H1 (cell line): ENCODE measurements around the gene CSF2. TPM values are rescaled to one million over a fixed set of nuclear protein-coding genes. Genes with fewer than 3 reads are reported as not detected.

ENCODE experiments used
- CTCF ChIA-PET: fragments of 300-600 bp; sonication (Branson Sonifier 250); formaldehyde crosslinking; loops from one replicate; lab custom pipeline; 2021; ENCODE audit not compliant: partially characterized antibody; lab: Charles Lee
- POLR2A ChIA-PET: fragments of 300-600 bp; sonication (Branson Sonifier 250); formaldehyde crosslinking; loops from one replicate; lab custom pipeline; 2021; ENCODE audit warnings: inconsistent platforms; ENCODE audit not compliant: partially characterized antibody; lab: Charles Lee
- DNase-seq, 2 experiments: peaks; one replicate each; pipeline versions ENCODE4 v3.0.0 to v3.0.0-alpha.2; 2010 to 2022; ENCODE audit warnings: low spot score in 2 of 2, low read depth in 1 of 2, mixed read lengths in 1 of 2
- FAIRE-seq: peaks from 2 replicates; lab custom pipeline; 2011; peaks lifted over from hg19 to GRCh38; lab: Jason Lieb, UNC
- H2AFZ ChIP-seq: 2 replicates; pipeline ENCODE4 v1.8.1; 2012; ENCODE audit warnings: low read length, inconsistent platforms
- H2AK5ac ChIP-seq: 2 replicates; pipeline ENCODE4 v1.6.1; 2013; ENCODE audit warnings: low read depth, low read length
- H2BK120ac ChIP-seq: replicated peaks from 2 replicates; pipeline ENCODE3; 2013; ENCODE audit warnings: low read depth, low read length, inconsistent platforms
- H2BK12ac ChIP-seq: 2 replicates; pipeline ENCODE4 v1.6.1; 2013; ENCODE audit warnings: low read depth, low read length
- H2BK15ac ChIP-seq: 2 replicates; pipeline ENCODE4 v1.6.1; 2013; ENCODE audit warnings: low read length
- H2BK20ac ChIP-seq: 2 replicates; pipeline ENCODE4 v1.6.1; 2013; ENCODE audit warnings: low read length
- H2BK5ac ChIP-seq: 2 replicates; pipeline ENCODE4 v1.6.1; 2013; ENCODE audit warnings: low read depth, low read length
- H3K14ac ChIP-seq: 2 replicates; pipeline ENCODE4 v1.6.1; 2013; ENCODE audit warnings: inconsistent platforms; ENCODE audit not compliant: insufficient read length
- H3K18ac ChIP-seq: 2 replicates; pipeline ENCODE4 v1.6.1; 2013; ENCODE audit warnings: low read length; ENCODE audit errors: extremely low read depth
- H3K23ac ChIP-seq: 2 replicates; pipeline ENCODE4 v1.6.1; 2013; ENCODE audit warnings: inconsistent platforms; ENCODE audit not compliant: insufficient read length
- H3K23me2 ChIP-seq: 2 replicates; pipeline ENCODE4 v1.6.1; 2013; ENCODE audit warnings: low read depth, low read length
- H3K27ac ChIP-seq: 2 replicates; pipeline ENCODE4 v1.6.1; 2011; ENCODE audit warnings: low read depth, low read length, inconsistent platforms
- H3K27me3 ChIP-seq, 4 experiments: replicated peaks in 1 of 4; 1 replicate in 1 of 4; 2 replicates in 3 of 4; pipeline versions ENCODE4 v1.6.1 to v1.8.1; 2011 to 2013; ENCODE audit warnings: low read length in 3 of 4, mild to moderate bottlenecking in 3 of 4, inconsistent platforms in 2 of 4, mixed read lengths in 2 of 4, moderate library complexity in 1 of 4; ENCODE audit not compliant: control insufficient read depth in 3 of 4, insufficient read depth in 3 of 4; ENCODE audit errors: extremely low read depth in 1 of 4
- H3K36me3 ChIP-seq, 4 experiments: 2 replicates each; pipeline versions ENCODE4 v1.6.1 to v1.8.1; 2011 to 2013; ENCODE audit warnings: mild to moderate bottlenecking in 4 of 4, low read length in 3 of 4, moderate library complexity in 2 of 4, control low read depth in 1 of 4, inconsistent platforms in 1 of 4; ENCODE audit not compliant: insufficient read depth in 4 of 4, control insufficient read depth in 2 of 4
- H3K4ac ChIP-seq: replicated peaks from 2 replicates; pipeline ENCODE3; 2013; ENCODE audit warnings: low read length, low read depth, mixed read lengths, inconsistent platforms; ENCODE audit not compliant: insufficient read length
- H3K4me1 ChIP-seq, 4 experiments: replicated peaks in 1 of 4; 1 replicate in 1 of 4; 2 replicates in 3 of 4; pipeline versions ENCODE4 v1.6.1 to v1.8.1; 2011 to 2013; ENCODE audit warnings: low read length in 3 of 4, inconsistent platforms in 2 of 4, mixed read lengths in 1 of 4; ENCODE audit not compliant: insufficient read depth in 4 of 4, control insufficient read depth in 3 of 4
- H3K4me2 ChIP-seq, 2 experiments: 2 replicates each; pipeline versions ENCODE4 v1.6.1 to v1.8.1; 2011 to 2013; ENCODE audit warnings: low read depth in 2 of 2, low read length in 2 of 2, control low read depth in 1 of 2, inconsistent platforms in 1 of 2, mild to moderate bottlenecking in 1 of 2; ENCODE audit not compliant: insufficient read depth in 1 of 2
- H3K4me3 ChIP-seq, 4 experiments: fragments of 200-600, 300-600 bp in 1 of 4; sonication (generic), shearing (Covaris generic), sonication (Bioruptor Twin) in 1 of 4; 2 replicates each; pipeline versions ENCODE4 v1.5.1 to v1.8.1; 2011 to 2016; ENCODE audit warnings: low read length in 4 of 4, low read depth in 3 of 4, control low read depth in 2 of 4, inconsistent platforms in 2 of 4, mild to moderate bottlenecking in 2 of 4, mixed read lengths in 1 of 4, moderate library complexity in 1 of 4; ENCODE audit not compliant: insufficient read depth in 2 of 4; ENCODE audit errors: extremely low read depth in 1 of 4
- H3K56ac ChIP-seq: replicated peaks from 2 replicates; pipeline ENCODE3; 2013; ENCODE audit warnings: low read depth, mild to moderate bottlenecking, mixed read lengths, low read length, inconsistent platforms; ENCODE audit not compliant: insufficient read length
- H3K79me1 ChIP-seq: 2 replicates; pipeline ENCODE4 v1.6.1; 2013; ENCODE audit warnings: low read depth, low read length, control low read depth
- H3K79me2 ChIP-seq, 2 experiments: 2 replicates each; pipeline versions ENCODE4 v1.6.1 to v1.8.1; 2012 to 2013; ENCODE audit warnings: low read length in 2 of 2, mild to moderate bottlenecking in 2 of 2, inconsistent platforms in 1 of 2; ENCODE audit not compliant: insufficient read depth in 2 of 2, control insufficient read depth in 1 of 2
- H3K9ac ChIP-seq, 4 experiments: replicated peaks in 1 of 4; 1 replicate in 1 of 4; 2 replicates in 3 of 4; pipeline versions ENCODE4 v1.6.1 to v1.8.1; 2011 to 2013; ENCODE audit warnings: low read depth in 3 of 4, low read length in 3 of 4, control low read depth in 2 of 4, mild to moderate bottlenecking in 2 of 4, moderate library complexity in 2 of 4, inconsistent platforms in 1 of 4; ENCODE audit errors: extremely low read depth in 1 of 4
- H3K9me3 ChIP-seq, 2 experiments: 2 replicates each; pipeline versions ENCODE4 v1.6.1 to v1.8.1; 2012 to 2013; ENCODE audit warnings: mild to moderate bottlenecking in 2 of 2, moderate library complexity in 2 of 2, control low read depth in 1 of 2, inconsistent platforms in 1 of 2, low read depth in 1 of 2, low read length in 1 of 2, mixed read lengths in 1 of 2; ENCODE audit not compliant: insufficient read depth in 2 of 2
- H4K20me1 ChIP-seq, 2 experiments: replicated peaks in 1 of 2; 2 replicates each; pipeline versions ENCODE3 to v1.8.1; 2011 to 2013; ENCODE audit warnings: inconsistent platforms in 2 of 2, low read length in 2 of 2, mild to moderate bottlenecking in 1 of 2; ENCODE audit not compliant: insufficient read depth in 2 of 2, control insufficient read depth in 1 of 2
- H4K5ac ChIP-seq: 2 replicates; pipeline ENCODE4 v1.6.1; 2013; ENCODE audit warnings: low read length, low read depth, mixed read lengths, inconsistent platforms; ENCODE audit not compliant: insufficient read length
- H4K8ac ChIP-seq: 2 replicates; pipeline ENCODE4 v1.8.0; 2013; ENCODE audit warnings: mild to moderate bottlenecking, moderate library complexity, low read length, inconsistent platforms; ENCODE audit not compliant: insufficient read depth; ENCODE audit errors: extremely low read depth
- H4K91ac ChIP-seq: replicated peaks from 2 replicates; pipeline ENCODE3; 2013; ENCODE audit warnings: low read length, mixed read lengths, inconsistent platforms; ENCODE audit not compliant: insufficient read length
- KDM5A ChIP-seq: fragments of 200-600 bp; IDR thresholded peaks from 2 replicates; pipeline ENCODE4 v1.7.1; 2012; ENCODE audit warnings: mild to moderate bottlenecking, low read length, inconsistent platforms, mixed read lengths
- MAX ChIP-seq: IDR thresholded peaks from 2 replicates; pipeline ENCODE4 v1.6.1; 2012; ENCODE audit warnings: inconsistent platforms
- SIX5 ChIP-seq: IDR thresholded peaks from 2 replicates; pipeline ENCODE4 v1.6.1; 2011; ENCODE audit warnings: mild to moderate bottlenecking, low read depth, low read length
- SRF ChIP-seq: IDR thresholded peaks from 2 replicates; pipeline ENCODE4 v1.6.1; 2011; ENCODE audit warnings: mild to moderate bottlenecking, low read depth, low read length, moderate library complexity
- WGBS, 2 experiments: shearing (Covaris generic) in 1 of 2; methylation state at CpG; one replicate each; pipeline versions ENCODE4 v1.1.6 to v1.1.7; 2013 to 2015; ENCODE audit warnings: low lambda C conversion rate in 2 of 2, mixed read lengths in 2 of 2, inconsistent platforms in 1 of 2, low coverage in 1 of 2, missing lambda C conversion rate in 1 of 2; ENCODE audit not compliant: insufficient replicate concordance in 2 of 2, insufficient coverage in 1 of 2, insufficient read length in 1 of 2; ENCODE audit errors: extremely low coverage in 1 of 2, missing lambda C conversion rate in 1 of 2; 5-methylcytosine and 5-hydroxymethylcytosine counted together
- polyA plus RNA-seq, 7 experiments: library from polyadenylated mRNA; depleted of rRNA in 3 of 7; stranded (reverse) in 5 of 7; unstranded in 2 of 7; fragments of >200 nt in 5 of 7; fragments of 200-250 nt in 2 of 7; gene quantifications; 1 replicate in 5 of 7; 2 replicates in 1 of 7; 4 replicates in 1 of 7; pipeline versions ENCODE4 v1.2.1 to v1.2.3, GENCODE V29; 2011 to 2013; ENCODE audit warnings: missing spikeins in 2 of 7, mixed read lengths in 2 of 7
- total RNA-seq: library from RNA; stranded (reverse); fragmentation: NEBNext Ultra II Directional; extraction: Animal tissue kit (Norgen Biotek cat#: 25700); gene quantifications from 2 replicates; pipeline ENCODE4 v1.2.1, GENCODE V29; 2021

Gene CSF2
- total and polyA plus RNA-seq, 2 of the 8 experiments (the other 6 are each of a cell fraction or from before 2014, with no cell fraction given) = not detected

DNA sequence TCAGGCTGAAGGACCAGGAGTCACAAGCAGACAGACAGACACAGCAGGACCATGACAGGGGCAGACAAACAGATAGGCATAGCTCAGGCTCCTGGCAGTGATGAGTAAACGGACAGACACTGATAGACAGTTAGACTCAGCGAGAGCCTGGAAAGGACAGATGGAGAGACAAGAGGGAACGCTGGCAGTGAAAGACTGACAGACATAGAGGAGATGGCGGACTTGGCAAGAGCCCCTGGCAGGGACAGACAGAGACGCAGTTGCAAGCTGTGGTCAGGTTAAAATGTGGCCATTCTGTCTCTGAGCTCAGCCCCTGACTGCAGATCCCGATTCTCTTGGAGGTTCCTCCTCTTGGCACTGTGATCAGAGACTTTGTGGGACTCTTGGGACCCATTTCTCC is 13.6 kb downstream of the CSF2 start:
- H3K9me3 ChIP-seq = no peaks in the 10 kb centered on the region
- ChIA-PET CTCF (interaction anchor here (0.8 to 1.1 kb wide), 2 partner anchors 93 to 151 kb away, joined by 3 to 4 read pairs; no protein-coding TSS in a partner anchor), POLR2A (no interaction called here)
- H3K4me2 ChIP-seq = no peak overlapping the region
- no peak overlapping the region for H2BK5ac ChIP-seq
- no peak overlapping the region for H4K8ac ChIP-seq
- DNase-seq = no peak
- H3K79me2 ChIP-seq = no peaks in the 10 kb centered on the region
- no peak overlapping the region for H3K27ac ChIP-seq
- H3K36me3 ChIP-seq = no peaks in the 10 kb centered on the region
- H4K20me1 ChIP-seq = no peaks in the 10 kb centered on the region
- no peak overlapping the region for H3K4ac ChIP-seq
- H4K91ac ChIP-seq = no peak overlapping the region
- no peak overlapping the region for H2BK15ac ChIP-seq
- no peaks in the 10 kb centered on the region for H3K4me1 ChIP-seq
- no peak overlapping the region for H3K9ac ChIP-seq
- H2BK20ac ChIP-seq = no peak overlapping the region
- H3K23me2 ChIP-seq = no peaks in the 10 kb centered on the region
- no peak overlapping the region for H3K4me3 ChIP-seq
- no peak overlapping the region for H3K56ac ChIP-seq
- H3K23ac ChIP-seq = no peak overlapping the region
- no peaks in the 10 kb centered on the region for H3K27me3 ChIP-seq
- WGBS, 2 experiments = 95% methylated on average over 5 of the region's 6 CpGs; no CpG with 5 or more reads in 1 of the 2 experiments
- no peak overlapping the region for H3K14ac ChIP-seq
- no peak overlapping the region for H2AK5ac ChIP-seq
- no peak overlapping the region for H2BK12ac ChIP-seq
- H4K5ac ChIP-seq = no peak overlapping the region
- no peak for FAIRE-seq
- no peak overlapping the region for H3K18ac ChIP-seq
- no peaks in the 10 kb centered on the region for H3K79me1 ChIP-seq
- no peak overlapping the region for H2BK120ac ChIP-seq
- no peak overlapping the region for H2AFZ ChIP-seq
- no peak for TF ChIP-seq MAX
- no peak for TF ChIP-seq KDM5A
- no peak for TF ChIP-seq SIX5
- no peak for TF ChIP-seq SRF
